ENCODE data around the gene FBN3. TPM values are rescaled to one million over a fixed set of nuclear protein-coding genes. Genes with fewer than 3 reads are reported as not detected.

The FBN3 gene
- total and polyA plus RNA-seq, 2 donors (not counting 1 experiment from before 2014, with no cell fraction given): not detected

GRCh38 chr19:8041531-8041931 is 107.9 kb downstream of the FBN3 start:
- Histone ChIP-seq H3K27me3 (replicated peaks in 1 of 4; ENCODE audit: control extremely low read depth in 1 of 4, control insufficient read depth in 3 of 4, insufficient read depth in 4 of 4, low read length in 3 of 4) (peaks cover 0 to 6% (median 0%) of the 10 kb centered on the region in 4 experiments), H4K20me1 (ENCODE audit: control insufficient read depth, insufficient read depth, low read length, poor library complexity, severe bottlenecking) (no peaks in the 10 kb centered on the region), H3K9ac (ENCODE audit: low read length) (no peak overlapping the region), H3K36me3 (replicated peaks in 1 of 2; ENCODE audit: control extremely low read depth in 1 of 2, control insufficient read depth in 1 of 2, extremely low read depth in 1 of 2, insufficient read depth in 2 of 2, low read length in 1 of 2) (no peaks in the 10 kb centered on the region), H3K4me2 (replicated peaks; ENCODE audit: low read depth, low read length, poor library complexity, severe bottlenecking) (no peak overlapping the region), H3K79me2 (ENCODE audit: control insufficient read depth, insufficient read depth, low read length) (no peaks in the 10 kb centered on the region), H2AFZ (ENCODE audit: insufficient read depth, low read depth, low read length, poor library complexity, severe bottlenecking) (no peak overlapping the region), H3K4me3 (ENCODE audit: control extremely low read depth in 1 of 5, extremely low read depth in 1 of 5, insufficient read depth in 1 of 5, low read depth in 2 of 5, low read length in 4 of 5) (no peak overlapping the region), H3K27ac (ENCODE audit: low read length in 2 of 2) (no peak overlapping the region), H3K9me3 (ENCODE audit: control extremely low read depth in 1 of 3, control insufficient read depth in 2 of 3, insufficient read depth in 1 of 3, low read length in 2 of 3) (no peaks in the 10 kb centered on the region), H3K4me1 (ENCODE audit: control insufficient read depth in 2 of 2, insufficient read depth in 2 of 2, low read length in 2 of 2) (no peaks in the 10 kb centered on the region)
- intact Hi-C loops (cut with micrococcal nuclease): no loop called here
- CTCF ChIA-PET: interaction anchor here (1.4 kb wide), 1 partner anchor 39 kb away, joined by 3 read pairs; no protein-coding TSS in a partner anchor
- TF ChIP-seq CTCF (IDR thresholded peaks at IDR 0.05): no peak
- TF ChIP-seq EZH2 (IDR thresholded peaks at IDR 0.05; ENCODE audit: borderline replicate concordance, insufficient read depth, low read depth, low read length, poor library complexity, severe bottlenecking): no peak
- H3K4me3 Mint-ChIP-seq: no peak overlapping the region
- peaks cover 6% of the 10 kb centered on the region for H3K27me3 Mint-ChIP-seq
- no peak overlapping the region for H3K27ac Mint-ChIP-seq
- POLR2A ChIA-PET: no interaction called here
- ATAC-seq (ENCODE audit: low read depth) (no peak), DNase-seq (no peak)
- 62% methylated on average over 4 of the region's 7 CpGs for WGBS (ENCODE audit: insufficient coverage)
- H3K9me3 Mint-ChIP-seq (ENCODE audit: insufficient read depth): no peaks in the 10 kb centered on the region
- H3K4me1 Mint-ChIP-seq: no peaks in the 10 kb centered on the region

DNA sequence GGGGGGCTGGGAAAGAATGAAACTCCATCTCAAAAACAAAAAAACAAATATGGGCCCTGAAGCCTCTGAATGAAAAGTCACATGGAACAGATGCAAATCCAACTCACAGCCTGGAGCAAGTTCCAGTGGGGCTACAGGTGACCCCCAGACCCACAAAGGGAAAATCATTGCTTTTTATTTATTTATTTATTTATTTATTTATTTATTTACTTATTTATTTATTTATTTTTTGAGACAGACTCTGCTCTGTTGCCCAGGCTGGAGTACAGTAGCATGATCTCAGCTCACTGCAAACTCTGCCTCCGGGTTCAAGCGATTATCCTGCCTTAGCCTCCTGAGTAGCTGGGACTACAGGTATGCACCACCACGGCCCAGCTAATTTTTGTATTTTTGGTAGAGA is 110.2 kb downstream of the FBN3 start:
- ATAC-seq (ENCODE audit: low read depth) (no peak), DNase-seq (no peak)
- Histone ChIP-seq H3K9ac (ENCODE audit: low read length) (no peak overlapping the region), H3K4me2 (replicated peaks; ENCODE audit: low read depth, low read length, poor library complexity, severe bottlenecking) (no peak overlapping the region), H3K36me3 (replicated peaks in 1 of 2; ENCODE audit: control extremely low read depth in 1 of 2, control insufficient read depth in 1 of 2, extremely low read depth in 1 of 2, insufficient read depth in 2 of 2, low read length in 1 of 2) (no peaks in the 10 kb centered on the region), H3K27me3 (replicated peaks in 1 of 4; ENCODE audit: control extremely low read depth in 1 of 4, control insufficient read depth in 3 of 4, insufficient read depth in 4 of 4, low read length in 3 of 4) (peaks cover 0 to 8% (median under 1%) of the 10 kb centered on the region in 4 experiments), H3K4me1 (ENCODE audit: control insufficient read depth in 2 of 2, insufficient read depth in 2 of 2, low read length in 2 of 2) (no peaks in the 10 kb centered on the region), H4K20me1 (ENCODE audit: control insufficient read depth, insufficient read depth, low read length, poor library complexity, severe bottlenecking) (no peaks in the 10 kb centered on the region), H3K27ac (ENCODE audit: low read length in 2 of 2) (no peak overlapping the region), H3K79me2 (ENCODE audit: control insufficient read depth, insufficient read depth, low read length) (no peaks in the 10 kb centered on the region), H3K9me3 (ENCODE audit: control extremely low read depth in 1 of 3, control insufficient read depth in 2 of 3, insufficient read depth in 1 of 3, low read length in 2 of 3) (no peaks in the 10 kb centered on the region), H2AFZ (ENCODE audit: insufficient read depth, low read depth, low read length, poor library complexity, severe bottlenecking) (no peak overlapping the region), H3K4me3 (ENCODE audit: control extremely low read depth in 1 of 5, extremely low read depth in 1 of 5, insufficient read depth in 1 of 5, low read depth in 2 of 5, low read length in 4 of 5) (no peak overlapping the region)
- WGBS (ENCODE audit: insufficient coverage): 100% methylated on average over 1 of the region's 3 CpGs
- CTCF ChIA-PET: no interaction called here
- H3K27me3 Mint-ChIP-seq: peaks cover 6% of the 10 kb centered on the region
- no peak overlapping the region for H3K27ac Mint-ChIP-seq
- no peak overlapping the region for H3K4me3 Mint-ChIP-seq
- intact Hi-C loops (cut with micrococcal nuclease): no loop called here
- no peaks in the 10 kb centered on the region for H3K4me1 Mint-ChIP-seq
- H3K9me3 Mint-ChIP-seq (ENCODE audit: insufficient read depth): no peaks in the 10 kb centered on the region
- TF ChIP-seq EZH2 (IDR thresholded peaks at IDR 0.05; ENCODE audit: borderline replicate concordance, insufficient read depth, low read depth, low read length, poor library complexity, severe bottlenecking) (no peak), CTCF (IDR thresholded peaks at IDR 0.05) (no peak)
- POLR2A ChIA-PET: no interaction called here

Data from B cell (primary cell).